ENCODE measurements around the gene TM9SF1.

GRCh38 chr14:24231263-24232120 lies 36.3 kb upstream of the TM9SF1 start:
- TF ChIP-seq E2F5 (CRISPR knock-in tag; IDR thresholded peaks at IDR 0.05) (no peak), FOS (IDR thresholded peaks at IDR 0.05; ENCODE audit: extremely low read depth, insufficient read length) (no peak), PCBP1 (IDR thresholded peaks at IDR 0.05; ENCODE audit: low read depth, low read length, poor library complexity, severe bottlenecking) (no peak), RFX5 (IDR thresholded peaks at IDR 0.05; ENCODE audit: low read depth, low read length) (no peak), CTCF (IDR thresholded peaks at IDR 0.05 in 2 of 3, conservative IDR thresholded peaks at IDR 0.05 in 1 of 3; ENCODE audit: insufficient read depth in 2 of 3, low read depth in 1 of 3, low read length in 3 of 3) (no peak), CBFA2T3 (IDR thresholded peaks at IDR 0.05) (no peak), POLR2A (conservative IDR thresholded peaks at IDR 0.05) (no peak), U2AF1 (optimal IDR thresholded peaks at IDR 0.05; ENCODE audit: low read depth, low read length) (no peak), ZKSCAN3 (CRISPR knock-in tag; IDR thresholded peaks at IDR 0.05) (no peak), ARID3A (IDR thresholded peaks at IDR 0.05; ENCODE audit: borderline replicate concordance, low read depth, low read length) (no peak), IRF9 (tag; IDR thresholded peaks at IDR 0.05) (no peak), ZBTB33 (CRISPR knock-in tag; IDR thresholded peaks at IDR 0.05) (no peak), ZNF589 (CRISPR knock-in tag; IDR thresholded peaks at IDR 0.05; ENCODE audit: low read depth) (no peak), CTCFL (IDR thresholded peaks at IDR 0.05; ENCODE audit: borderline replicate concordance, insufficient read depth, low read depth, low read length, poor library complexity, severe bottlenecking) (no peak)
